ENCODE data around the gene PDGFB. TPM values are rescaled to one million over a fixed set of nuclear protein-coding genes. Genes with fewer than 3 reads are reported as not detected.

PDGFB gene
- total RNA-seq, 1 experiment from 2014 or later, result 13.1 TPM

DNA sequence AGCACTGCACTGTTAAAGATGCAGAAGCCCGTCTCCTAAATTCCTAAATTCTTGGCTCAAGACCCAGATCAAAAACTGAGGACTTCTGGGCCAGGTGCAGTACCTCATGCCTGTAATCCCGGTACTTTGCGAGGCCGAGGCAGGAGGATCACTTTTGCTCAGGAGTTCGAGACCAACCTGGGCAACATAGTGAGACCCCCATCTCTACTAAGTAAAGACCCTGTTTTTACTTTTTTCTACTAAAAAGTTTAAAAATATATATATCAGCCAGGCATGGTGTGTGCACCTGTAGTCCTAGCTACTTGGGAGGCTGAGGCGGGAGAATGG is 29.7 kb downstream of the PDGFB start:
- Histone ChIP-seq H3K27ac (ENCODE audit: low read depth, low read length) (peak overlapping the region; percentile 58; the same call in 1 of the 2 replicates), H3K27me3 (ENCODE audit: insufficient read depth, low read length) (no peaks in the 10 kb centered on the region), H3K9ac (ENCODE audit: low read length) (peak overlapping the region; percentile 34), H3K36me3 (ENCODE audit: control insufficient read depth in 1 of 2, insufficient read depth in 2 of 2, low read length in 2 of 2) (no peaks in the 10 kb centered on the region), H2AFZ (ENCODE audit: low read depth, low read length, poor library complexity, severe bottlenecking) (no peak overlapping the region), H3K9me2 (ENCODE audit: insufficient read depth) (no peaks in the 10 kb centered on the region), H3K4me3 (replicated peaks in 1 of 2; ENCODE audit: low read depth in 1 of 2, low read length in 2 of 2) (peak overlapping the region in 1 of 2 experiments; percentile 42; a peak in 2 of 4 replicates), H4K20me1 (ENCODE audit: insufficient read depth) (no peaks in the 10 kb centered on the region), H3K79me2 (ENCODE audit: insufficient read depth, low read length) (no peaks in the 10 kb centered on the region), H3K9me3 (ENCODE audit: control insufficient read depth in 1 of 2, insufficient read depth in 1 of 2, low read depth in 1 of 2, low read length in 2 of 2) (no peaks in the 10 kb centered on the region), H3K4me2 (ENCODE audit: low read length) (peak overlapping the region; percentile 79), H3K4me1 (ENCODE audit: control insufficient read depth in 1 of 2, insufficient read depth in 2 of 2, low read length in 2 of 2) (peaks cover 46 to 57% of the 10 kb centered on the region in 2 experiments)
- no TSS peak for BruUV-seq (replicated peaks)
- POLR2A ChIA-PET, result interaction anchor here (0.9 to 2.6 kb wide), 7 partner anchors 9 to 105 kb away, joined by 4 to 10 read pairs (median 7); partner anchors contain the start of genes PDGFB and RPL3
- CTCF ChIA-PET, result interaction anchor here (0.8 to 2.5 kb wide), 11 partner anchors 9 to 102 kb away, joined by 3 to 13 read pairs (median 5); partner anchors contain the start of gene PDGFB
- intact Hi-C loops (cut with micrococcal nuclease), result no loop called here
- TF ChIP-seq MAX (IDR thresholded peaks at IDR 0.05), result no peak
- no peak for TF ChIP-seq ELF1 (IDR thresholded peaks at IDR 0.05; ENCODE audit: borderline replicate concordance, low read depth)
- TF ChIP-seq SRF (IDR thresholded peaks at IDR 0.05; ENCODE audit: low read depth), result no peak
- TF ChIP-seq ZFX (IDR thresholded peaks at IDR 0.05), result no peak
- no peak for TF ChIP-seq SP1 (IDR thresholded peaks at IDR 0.05; ENCODE audit: low read depth)
- no peak for ATAC-seq
- no peak for DNase-seq (ENCODE audit: low read depth, low spot score)
- RAD21 ChIA-PET (ENCODE audit: low non-redundant PET in 1 of 2, low total read pairs in 2 of 2, uncharacterized antibody in 2 of 2, unreplicated experiment in 2 of 2), result interaction anchor here (0.6 to 2.1 kb wide), 6 partner anchors 25 to 96 kb away, joined by 3 to 4 read pairs (median 4); no protein-coding TSS in a partner anchor

GRCh38 chr22:39214383-39215069 is 30.3 kb downstream of the PDGFB start:
- H3K4me3 ChIP-seq (replicated peaks in 1 of 2; ENCODE audit: low read depth in 1 of 2, low read length in 2 of 2), result peak overlapping the region; percentile 1 to 42; a peak in 2 of 4 replicates
- H3K9ac ChIP-seq (ENCODE audit: low read length), result peak overlapping the region; percentile 34
- DNase-seq (ENCODE audit: low read depth, low spot score), result peak; percentile 73
- BruUV-seq (replicated peaks), result no TSS peak
- POLR2A ChIA-PET, result interaction anchor here (0.6 to 2.6 kb wide), 8 partner anchors 8 to 1371 kb away, joined by 3 to 10 read pairs (median 6); partner anchors contain the start of genes PDGFB and RPL3
- H3K9me3 ChIP-seq (ENCODE audit: control insufficient read depth in 1 of 2, insufficient read depth in 1 of 2, low read depth in 1 of 2, low read length in 2 of 2), result no peaks in the 10 kb centered on the region
- no peaks in the 10 kb centered on the region for H3K36me3 ChIP-seq (ENCODE audit: control insufficient read depth in 1 of 2, insufficient read depth in 2 of 2, low read length in 2 of 2)
- no peaks in the 10 kb centered on the region for H3K79me2 ChIP-seq (ENCODE audit: insufficient read depth, low read length)
- intact Hi-C loops (cut with micrococcal nuclease), result no loop called here
- H3K4me1 ChIP-seq (ENCODE audit: control insufficient read depth in 1 of 2, insufficient read depth in 2 of 2, low read length in 2 of 2), result peaks cover 46 to 59% of the 10 kb centered on the region in 2 experiments
- CTCF ChIA-PET, result interaction anchor here (1.4 to 2.5 kb wide), 5 partner anchors 9 to 95 kb away, joined by 3 to 13 read pairs (median 8); no protein-coding TSS in a partner anchor
- RAD21 ChIA-PET (ENCODE audit: low non-redundant PET in 1 of 2, low total read pairs in 2 of 2, uncharacterized antibody in 2 of 2, unreplicated experiment in 2 of 2), result interaction anchor here (0.6 to 2.1 kb wide), 6 partner anchors 25 to 97 kb away, joined by 3 to 4 read pairs (median 4); no protein-coding TSS in a partner anchor
- no peak overlapping the region for H2AFZ ChIP-seq (ENCODE audit: low read depth, low read length, poor library complexity, severe bottlenecking)
- no peaks in the 10 kb centered on the region for H4K20me1 ChIP-seq (ENCODE audit: insufficient read depth)
- peak overlapping the region; percentile 58 for H3K27ac ChIP-seq (ENCODE audit: low read depth, low read length)
- H3K27me3 ChIP-seq (ENCODE audit: insufficient read depth, low read length), result no peaks in the 10 kb centered on the region
- H3K4me2 ChIP-seq (ENCODE audit: low read length), result peak overlapping the region; percentile 79
- peak; percentile 77 for ATAC-seq
- no peaks in the 10 kb centered on the region for H3K9me2 ChIP-seq (ENCODE audit: insufficient read depth)
- peak; percentile 85 for TF ChIP-seq JUND (IDR thresholded peaks at IDR 0.05)
- peak; percentile 92 for TF ChIP-seq SRF (IDR thresholded peaks at IDR 0.05; ENCODE audit: low read depth)
- no peak for TF ChIP-seq EGR1 (IDR thresholded peaks at IDR 0.05; ENCODE audit: low read depth)
- no peak for TF ChIP-seq CBX3 (IDR thresholded peaks at IDR 0.05; ENCODE audit: low read depth)
- TF ChIP-seq POLR2A (IDR thresholded peaks at IDR 0.05; ENCODE audit: borderline replicate concordance, extremely low read depth, insufficient read depth, insufficient read length), result no peak
- peak; percentile 48; the same call in 1 of the 2 replicates for TF ChIP-seq CEBPB (IDR thresholded peaks at IDR 0.05; ENCODE audit: low read depth)
- peak; percentile 71 for TF ChIP-seq SP1 (IDR thresholded peaks at IDR 0.05; ENCODE audit: low read depth)
- no peak for TF ChIP-seq ELF1 (IDR thresholded peaks at IDR 0.05; ENCODE audit: borderline replicate concordance, low read depth)
- TF ChIP-seq RAD21 (IDR thresholded peaks at IDR 0.05; ENCODE audit: low read depth), result 0 out of 2 replicates have a peak, but pooled peaks have one; percentile 9
- peak; percentile 58 for TF ChIP-seq MAX (IDR thresholded peaks at IDR 0.05)
- TF ChIP-seq ZNF274 (IDR thresholded peaks at IDR 0.05; ENCODE audit: low read depth, low read length), result no peak
- no peak for TF ChIP-seq POLR2AphosphoS5 (IDR thresholded peaks at IDR 0.05; ENCODE audit: low read depth, low read length)
- TF ChIP-seq, protein P1, sequence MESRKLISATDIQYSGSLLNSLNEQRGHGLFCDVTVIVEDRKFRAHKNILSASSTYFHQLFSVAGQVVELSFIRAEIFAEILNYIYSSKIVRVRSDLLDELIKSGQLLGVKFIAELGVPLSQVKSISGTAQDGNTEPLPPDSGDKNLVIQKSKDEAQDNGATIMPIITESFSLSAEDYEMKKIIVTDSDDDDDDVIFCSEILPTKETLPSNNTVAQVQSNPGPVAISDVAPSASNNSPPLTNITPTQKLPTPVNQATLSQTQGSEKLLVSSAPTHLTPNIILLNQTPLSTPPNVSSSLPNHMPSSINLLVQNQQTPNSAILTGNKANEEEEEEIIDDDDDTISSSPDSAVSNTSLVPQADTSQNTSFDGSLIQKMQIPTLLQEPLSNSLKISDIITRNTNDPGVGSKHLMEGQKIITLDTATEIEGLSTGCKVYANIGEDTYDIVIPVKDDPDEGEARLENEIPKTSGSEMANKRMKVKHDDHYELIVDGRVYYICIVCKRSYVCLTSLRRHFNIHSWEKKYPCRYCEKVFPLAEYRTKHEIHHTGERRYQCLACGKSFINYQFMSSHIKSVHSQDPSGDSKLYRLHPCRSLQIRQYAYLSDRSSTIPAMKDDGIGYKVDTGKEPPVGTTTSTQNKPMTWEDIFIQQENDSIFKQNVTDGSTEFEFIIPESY (IDR thresholded peaks at IDR 0.05; ENCODE audit: extremely low read depth, insufficient replicate concordance, low read length), result no peak
- TF ChIP-seq, protein P2, sequence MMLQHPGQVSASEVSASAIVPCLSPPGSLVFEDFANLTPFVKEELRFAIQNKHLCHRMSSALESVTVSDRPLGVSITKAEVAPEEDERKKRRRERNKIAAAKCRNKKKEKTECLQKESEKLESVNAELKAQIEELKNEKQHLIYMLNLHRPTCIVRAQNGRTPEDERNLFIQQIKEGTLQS (IDR thresholded peaks at IDR 0.05), result no peak
- TF ChIP-seq ZFX (IDR thresholded peaks at IDR 0.05), result no peak
- peak; percentile 46 for TF ChIP-seq TCF7L2 (IDR thresholded peaks at IDR 0.05; ENCODE audit: borderline replicate concordance, extremely low read depth, insufficient read depth, insufficient read length)
- TF ChIP-seq FOSL1 (IDR thresholded peaks at IDR 0.05; ENCODE audit: low read depth), result peak; percentile 89

Measured in HCT116 (cell line).